Erythroblast (primary cell): ENCODE results near the gene C15orf62.

Experiments
- DNase-seq, 2 experiments: peaks; one replicate each; lab custom pipeline; 2025; lab: John Stamatoyannopoulos, UW
- GATA1 ChIP-seq: IDR thresholded peaks from 2 replicates; pipeline ENCODE4 v1.6.1; 2011; ENCODE audit warnings: low read depth, mild to moderate bottlenecking, control low read depth, low read length, moderate library complexity
- POLR2A ChIP-seq: IDR thresholded peaks from 2 replicates; pipeline ENCODE4 v1.6.1; 2011; ENCODE audit warnings: mild to moderate bottlenecking, low read length

Gene C15orf62

GRCh38 chr15:40747685-40748631, 21.8 kb upstream of the C15orf62 start:
- TF ChIP-seq POLR2A: peak; percentile 26
- TF ChIP-seq GATA1: no peak
- DNase-seq: peak; percentile 87 to 90

DNA sequence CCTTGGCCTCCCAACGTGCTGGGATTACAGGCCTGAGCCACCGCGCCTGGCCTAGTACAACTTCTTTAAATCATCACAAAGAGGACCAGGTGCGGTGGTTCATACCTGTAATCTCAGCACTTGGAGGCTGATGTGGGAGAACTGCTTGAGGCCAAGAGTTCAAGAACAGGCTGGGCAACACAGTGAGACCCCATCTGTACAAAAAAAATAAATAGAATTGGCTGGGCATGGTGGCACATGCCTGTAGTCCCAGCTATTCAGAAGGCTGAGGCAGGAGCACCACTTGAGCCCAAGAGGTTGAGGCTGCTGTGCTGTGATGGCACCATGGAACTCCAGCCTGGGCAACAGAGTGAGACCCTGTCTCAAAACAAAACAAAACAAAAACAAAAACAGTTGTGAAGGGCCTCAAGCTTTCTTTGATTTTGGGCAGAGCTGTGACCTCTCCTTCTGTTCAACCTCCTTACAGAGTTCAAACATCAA, 20.6 kb upstream of the C15orf62 start:
- no peak for DNase-seq
- TF ChIP-seq POLR2A: no peak
- TF ChIP-seq GATA1: no peak

DNA sequence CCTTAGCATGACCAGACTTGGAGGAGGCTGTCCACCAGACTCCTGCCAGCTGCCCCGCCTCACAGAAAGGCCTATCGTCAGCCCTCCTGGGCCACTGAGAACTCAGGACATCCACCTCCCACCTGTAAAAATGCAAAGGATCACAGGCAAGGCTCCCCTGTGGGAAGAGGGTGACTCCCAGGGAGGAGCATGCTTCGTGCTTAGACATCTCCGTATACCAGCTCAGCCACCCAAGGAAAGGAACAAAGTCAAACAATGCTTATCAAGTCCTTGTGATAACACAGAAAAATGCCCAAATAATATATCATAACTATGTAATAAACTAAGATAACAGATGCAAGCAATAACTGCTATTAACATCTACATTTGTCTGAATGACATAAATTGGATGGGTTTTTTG, 18.9 kb upstream of the C15orf62 start:
- TF ChIP-seq POLR2A (no peak), GATA1 (no peak)
- no peak for DNase-seq

- TF ChIP-seq POLR2A (no peak), GATA1 (no peak)
- no peak for DNase-seq
Measured at GRCh38 chr15:40751745-40752144, 18.0 kb upstream of the C15orf62 start.

- TF ChIP-seq POLR2A (no peak), GATA1 (no peak)
- DNase-seq: peak; percentile 61 to 71
Measured at GRCh38 chr15:40754574-40754882, 15.3 kb upstream of the C15orf62 start.

- TF ChIP-seq POLR2A (peak; percentile 96), GATA1 (no peak)
- DNase-seq: peak; percentile 96 to 99
Measured at GRCh38 chr15:40754883-40755811, 14.6 kb upstream of the C15orf62 start, which contains the start of gene RMDN3. RMDN3 (minus strand) TSS chr15:40755254; CDS start chr15:40754783, 471 bp downstream.

DNA sequence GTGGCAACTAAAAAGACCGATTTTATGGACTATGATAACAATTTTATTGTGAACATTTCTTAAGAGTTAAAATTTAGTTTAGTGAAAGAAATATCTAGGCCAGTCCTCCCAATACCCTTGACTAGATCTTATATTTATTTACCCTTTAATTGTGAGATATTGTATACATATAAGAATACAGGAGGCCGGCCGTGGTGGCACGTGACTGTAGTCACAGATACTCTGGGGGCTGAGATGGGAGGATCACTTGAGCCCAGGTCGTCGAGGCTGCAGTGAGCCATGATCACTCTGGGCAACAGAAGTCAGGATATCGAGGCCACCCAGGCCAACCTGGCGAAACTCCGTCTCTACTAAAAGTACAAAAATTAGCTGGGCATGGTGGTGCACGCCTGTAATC, 14.0 kb upstream of the C15orf62 start:
- TF ChIP-seq POLR2A (no peak), GATA1 (no peak)
- DNase-seq: peak; percentile 61 to 74

GRCh38 chr15:40756938-40757337, 12.8 kb upstream of the C15orf62 start:
- TF ChIP-seq GATA1 (peak; percentile 38), POLR2A (no peak)
- peak; percentile 56 to 84 for DNase-seq

GRCh38 chr15:40759961-40760360, 9.8 kb upstream of the C15orf62 start:
- no peak for TF ChIP-seq POLR2A
- no peak for TF ChIP-seq GATA1
- DNase-seq: no peak

GRCh38 chr15:40762919-40763800, 6.6 kb upstream of the C15orf62 start:
- peak; percentile 74 to 76 for DNase-seq

DNA sequence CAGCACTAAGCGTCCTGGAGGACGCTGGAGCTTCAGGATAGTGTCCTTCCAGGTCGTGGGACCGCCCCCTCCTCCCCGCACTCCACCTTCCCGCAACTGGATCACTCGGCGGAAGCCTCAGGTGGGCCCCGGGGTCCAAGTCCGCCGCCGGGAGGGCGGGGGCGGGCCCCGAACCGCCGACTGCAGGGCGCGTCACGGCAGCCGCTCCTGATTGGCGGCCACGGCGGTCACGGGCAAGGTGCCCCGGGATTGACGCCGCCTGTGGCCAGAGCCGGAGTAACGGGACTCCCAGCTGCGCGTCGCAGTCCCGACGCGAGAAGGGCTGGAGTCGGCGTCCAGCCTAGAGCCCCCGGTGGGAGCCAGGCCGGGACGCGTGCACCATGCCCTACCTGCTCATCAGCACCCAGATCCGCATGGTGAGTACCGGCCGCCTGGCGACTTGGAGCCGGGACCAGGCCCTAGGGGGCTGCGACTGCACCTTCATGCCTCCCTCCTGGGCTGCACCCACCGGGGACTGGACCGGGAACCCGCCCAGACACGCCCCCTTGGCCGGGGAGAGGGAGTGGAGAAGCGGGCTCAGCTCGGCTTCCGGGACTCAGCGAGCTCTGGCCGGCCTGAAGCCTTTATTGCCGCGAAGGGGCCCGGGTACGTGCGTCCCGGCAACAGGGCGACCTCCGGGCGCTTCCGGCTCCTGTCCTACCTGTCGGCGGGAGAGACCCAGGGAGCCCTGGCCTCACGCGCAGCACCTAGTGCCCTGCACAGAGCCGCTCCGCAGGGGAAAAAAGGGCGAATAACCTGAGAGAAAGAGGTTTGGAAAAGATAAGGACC, 5.8 kb upstream of the C15orf62 start, which contains the start of gene GCHFR:
Gene GCHFR (plus strand): TSS at position 268 of the 828 bp plus-strand sequence. CDS start 113 bp downstream, at position 381.
- peak; percentile 87 to 89 for DNase-seq
- TF ChIP-seq POLR2A (peak; percentile 23), GATA1 (no peak)

More at GRCh38 chr15:40762919-40763800, 6.6 kb upstream of the C15orf62 start:
- TF ChIP-seq GATA1 (no peak), POLR2A (no peak)

- DNase-seq: no peak
- TF ChIP-seq GATA1 (no peak), POLR2A (no peak)
Measured at GRCh38 chr15:40764629-40765103, 5.1 kb upstream of the C15orf62 start.
